ENCODE measurements around the gene GLI1.

The GLI1 gene

DNA sequence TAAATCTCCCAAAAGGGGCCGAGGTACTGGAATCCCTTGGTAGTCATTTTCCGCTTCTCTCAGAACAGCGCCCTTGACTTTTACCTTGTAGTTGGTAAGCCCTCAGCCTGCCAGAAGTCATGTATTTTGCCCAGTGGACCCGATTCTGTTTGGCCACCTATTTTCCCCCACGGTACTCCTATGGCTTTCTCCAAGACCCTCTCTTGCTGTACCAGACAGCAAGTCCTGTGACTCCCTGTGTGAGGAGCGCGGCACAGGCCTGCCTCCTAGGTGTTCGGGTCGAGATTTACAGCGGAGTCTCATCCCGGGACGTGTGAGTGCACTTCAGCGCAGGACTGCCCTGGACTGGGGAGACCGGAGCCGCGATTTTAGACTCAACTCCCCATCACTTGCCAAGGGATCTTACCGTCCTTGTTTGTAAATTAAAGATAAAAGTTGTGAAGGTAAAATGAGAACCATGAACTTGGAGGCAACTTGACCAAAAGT, 62.0 kb downstream of the GLI1 start:
- H3K36me3 ChIP-seq (replicated peaks), result peaks cover 56% of the 10 kb centered on the region
- in situ Hi-C loops (cut with MboI; ENCODE audit: low sequenced_read_pairs), result no loop called here
- peak; percentile 47 to 72 for DNase-seq (ENCODE audit: low spot score in 2 of 2)
- peak overlapping the region; percentile 69 for H3K4me3 ChIP-seq
- H3K4me1 ChIP-seq, result peaks cover 33% of the 10 kb centered on the region
- H3K27me3 ChIP-seq (ENCODE audit: low read depth), result no peaks in the 10 kb centered on the region
- H3K9me3 ChIP-seq, result no peaks in the 10 kb centered on the region

All from HAP-1 (cell line).